K562 (cell line): Measurements from ENCODE around the gene RNF34. TPM values are rescaled to one million over a fixed set of nuclear protein-coding genes. Genes with fewer than 3 reads are reported as not detected.

ENCODE experiments used
- ATAC-seq: fragments of 200-7000 bp; cut with Tn5 transposase; 3 replicates; pipeline ENCODE4 v1.9.1; 2020; ENCODE audit warnings: moderate library complexity
- BruUV-seq: library from RNA; stranded (reverse); fragments of 400-500 nt; replicated peaks from 2 replicates; lab custom pipeline; 2021; lab: Mats Ljungman, UMichigan
- CTCF ChIA-PET: fragments of 300-600 bp; formaldehyde crosslinking; extraction: SDS; loops from one replicate; lab custom pipeline; 2021; ENCODE audit warnings: low intra/inter-chr PET ratio; lab: Yijun Ruan, JAX
- POLR2A ChIA-PET: fragments of 300-600, 350-650 bp; sonication (Branson Sonifier 250); formaldehyde crosslinking; extraction: SDS; loops from one replicate; lab custom pipeline; 2021; ENCODE audit warnings: antibody characterized with exemption, inconsistent platforms; lab: Yijun Ruan, JAX
- DNase-seq, 4 experiments: peaks; one replicate each; pipeline versions ENCODE4 v3.0.0 to v3.0.0-alpha.2; 2011 to 2018; ENCODE audit warnings: low spot score in 3 of 4, mixed read lengths in 3 of 4; ENCODE audit errors: extremely low read depth in 1 of 4
- FAIRE-seq: peaks from 2 replicates; lab custom pipeline; 2011; peaks lifted over from hg19 to GRCh38; lab: Jason Lieb, UNC
- H2AFZ ChIP-seq: 2 replicates; pipeline ENCODE4 v1.6.0; 2011; ENCODE audit warnings: low read depth, low read length, control low read depth, inconsistent platforms
- H3K27ac ChIP-seq: fragments of 200-600 bp; 3 replicates; pipeline ENCODE4 v1.8.0; 2011; ENCODE audit warnings: low read depth, mild to moderate bottlenecking, control low read depth, inconsistent platforms, low read length, moderate library complexity, mixed read lengths; ENCODE audit errors: extremely low read depth
- H3K27me3 ChIP-seq, 2 experiments: fragments of 300-600 bp in 1 of 2; 2 replicates in 1 of 2; 3 replicates in 1 of 2; pipeline versions ENCODE4 v1.6.0 to v1.8.0; 2011; ENCODE audit warnings: inconsistent platforms in 2 of 2, low read length in 2 of 2, mild to moderate bottlenecking in 1 of 2, mixed read lengths in 1 of 2, moderate library complexity in 1 of 2; ENCODE audit not compliant: control insufficient read depth in 2 of 2, insufficient read depth in 2 of 2
- H3K36me3 ChIP-seq: fragments of 300-600 bp; 3 replicates; pipeline ENCODE4 v1.8.0; 2011; ENCODE audit warnings: mild to moderate bottlenecking, low read length, inconsistent platforms; ENCODE audit not compliant: control insufficient read depth, insufficient read depth
- H3K4me1 ChIP-seq, 2 experiments: fragments of 200-600 bp in 1 of 2; replicated peaks in 1 of 2; 2 replicates in 1 of 2; 3 replicates in 1 of 2; pipeline versions ENCODE4 v1.5.1 to v1.8.0; 2011; ENCODE audit warnings: inconsistent platforms in 2 of 2, low read length in 2 of 2, mild to moderate bottlenecking in 1 of 2, mixed read lengths in 1 of 2, moderate library complexity in 1 of 2; ENCODE audit not compliant: control insufficient read depth in 2 of 2, insufficient read depth in 2 of 2
- H3K4me2 ChIP-seq: 2 replicates; pipeline ENCODE4 v1.6.1; 2011; ENCODE audit warnings: low read length, control low read depth, inconsistent platforms, mixed read lengths; ENCODE audit not compliant: insufficient read depth
- H3K4me3 ChIP-seq: fragments of 200-600 bp; sonication (generic), shearing (Covaris generic); 2 replicates; pipeline ENCODE4 v1.5.1; 2016; ENCODE audit warnings: control low read depth, inconsistent platforms
- H3K79me2 ChIP-seq: fragments of 200-600 bp; 3 replicates; pipeline ENCODE4 v1.8.0; 2011; ENCODE audit warnings: low read length, inconsistent platforms; ENCODE audit not compliant: control insufficient read depth, insufficient read depth
- H3K9ac ChIP-seq, 2 experiments: 2 replicates each; pipeline versions ENCODE4 v1.6.0 to v1.6.1; 2011; ENCODE audit warnings: low read depth in 2 of 2, low read length in 2 of 2, control low read depth in 1 of 2, inconsistent platforms in 1 of 2, mild to moderate bottlenecking in 1 of 2, mixed read lengths in 1 of 2; ENCODE audit not compliant: insufficient read depth in 1 of 2
- H3K9me1 ChIP-seq: one replicate; pipeline ENCODE4 v1.6.0; 2011; ENCODE audit warnings: inconsistent platforms, mild to moderate bottlenecking, low read length, moderate library complexity; ENCODE audit not compliant: control insufficient read depth, insufficient read depth
- H3K9me3 ChIP-seq: replicated peaks from 2 replicates; pipeline ENCODE4 v1.5.1; 2011; ENCODE audit warnings: low read depth, low read length, inconsistent platforms; ENCODE audit not compliant: control insufficient read depth, insufficient read depth
- H4K20me1 ChIP-seq: replicated peaks from 2 replicates; pipeline ENCODE4 v1.6.1; 2011; ENCODE audit warnings: low read length, inconsistent platforms, mixed read lengths; ENCODE audit not compliant: control insufficient read depth, insufficient read depth
- DPF2 ChIP-seq: fragments of 450-650 bp; IDR thresholded peaks from 2 replicates; pipeline ENCODE4 v1.6.1; 2016
- NR4A1 ChIP-seq, 2 experiments: fragments of 250-450 bp in 1 of 2; fragments of 450-650 bp in 1 of 2; sonication (Bioruptor Pico) in 1 of 2; IDR thresholded peaks; 2 replicates each; pipeline versions ENCODE4 v1.4.0 to v1.6.1; 2016 to 2020; ENCODE audit warnings: mild to moderate bottlenecking in 2 of 2, missing compliant biosample characterization in 1 of 2, missing genetic modification characterization in 1 of 2, moderate library complexity in 1 of 2
- PHB2 ChIP-seq: fragments of 450-650 bp; IDR thresholded peaks from 2 replicates; pipeline ENCODE4 v1.6.1; 2017; ENCODE audit warnings: low read depth
- RBM34 ChIP-seq: fragments of 200-400 bp; formaldehyde crosslinking; IDR thresholded peaks from 2 replicates; pipeline ENCODE4 v1.6.1; 2018; ENCODE audit warnings: low read length, borderline replicate concordance; ENCODE audit not compliant: insufficient read depth
- TEAD2 ChIP-seq: fragments of 450-650 bp; IDR thresholded peaks from 2 replicates; pipeline ENCODE4 v1.6.1; 2016; ENCODE audit warnings: missing genetic modification characterization, control low read depth, missing compliant biosample characterization
- ZC3H4 ChIP-seq: sonication (generic); formaldehyde crosslinking; IDR thresholded peaks from 2 replicates; pipeline ENCODE4 v1.9.0; 2021; ENCODE audit warnings: missing genetic modification reagents, borderline replicate concordance
- ZNF347 ChIP-seq: fragments of 450-650 bp; formaldehyde crosslinking; IDR thresholded peaks from 2 replicates; pipeline ENCODE4 v1.4.0; 2020; ENCODE audit warnings: low read depth, mild to moderate bottlenecking, moderate library complexity
- WGBS: fragments of 100-300 bp; shearing (Covaris generic); methylation state at CpG from one replicate; pipeline ENCODE4 v1.1.6; 2016; ENCODE audit warnings: low coverage, mixed read lengths; ENCODE audit not compliant: insufficient coverage; ENCODE audit errors: missing lambda C conversion rate; 5-methylcytosine and 5-hydroxymethylcytosine counted together
- in situ Hi-C: fragments of 300-500 bp; cut with MboI; formaldehyde crosslinking; loops from 4 replicates; pipeline ENCODE4 v1.15.0; 2018; ENCODE audit warnings: inconsistent platforms, mixed read lengths
- intact Hi-C: fragments of 100-400 bp; cut with micrococcal nuclease; formaldehyde crosslinking; loops from 2 replicates; pipeline ENCODE4 v1.14.2; 2022
- polyA plus RNA-seq, 8 experiments: library from polyadenylated mRNA; depleted of rRNA in 4 of 8; stranded (reverse) in 5 of 8; unstranded in 3 of 8; fragments of >200 nt; fragmentation: Nextera tagmentation in 2 of 8; fragmentation: Illumina TruSeq in 1 of 8; extraction: Ambion mirVana in 2 of 8; extraction: Trizol in 1 of 8; gene quantifications; 2 replicates each; pipeline versions ENCODE4 v1.2.1 to v1.2.3, GENCODE V29; 2011 to 2014; ENCODE audit warnings: inconsistent platforms in 1 of 8, missing spikeins in 1 of 8
- total RNA-seq, 7 experiments: library from RNA; depleted of rRNA in 6 of 7; stranded (reverse); fragments of >200 nt in 6 of 7; fragmentation: Illumina TruSeq in 2 of 7; extraction: Trizol in 2 of 7; gene quantifications; 2 replicates each; pipeline versions ENCODE4 v1.2.1 to v1.2.3, GENCODE V29; 2011 to 2021; ENCODE audit warnings: low replicate concordance in 1 of 7
- TF ChIP-seq, protein P1 (sequence below): fragments of 250-450 bp; sonication (Bioruptor Pico); IDR thresholded peaks from 2 replicates; pipeline ENCODE4 v1.8.0; 2022; ENCODE audit warnings: inconsistent platforms, mild to moderate bottlenecking, moderate library complexity, borderline replicate concordance
- TF ChIP-seq, protein P2 (sequence below), 2 experiments: fragments of 200-800 bp in 1 of 2; sonication (Bioruptor generic) in 1 of 2; sonication (generic) in 1 of 2; formaldehyde crosslinking in 1 of 2; IDR thresholded peaks in 1 of 2; conservative IDR thresholded peaks in 1 of 2; 2 replicates each; pipeline versions ENCODE4 v1.5.0 to v1.6.1; 2016 to 2020; ENCODE audit warnings: missing compliant biosample characterization in 1 of 2, missing genetic modification characterization in 1 of 2, missing genetic modification reagents in 1 of 2
- TF ChIP-seq, protein P3 (sequence below): sonication (generic); formaldehyde crosslinking; IDR thresholded peaks from 2 replicates; pipeline ENCODE4 v1.8.0; 2022; ENCODE audit warnings: missing genetic modification reagents, mild to moderate bottlenecking, borderline replicate concordance
- TF ChIP-seq, protein P4 (sequence below): fragments of 200-800 bp; sonication (Bioruptor generic); IDR thresholded peaks from 2 replicates; pipeline ENCODE4 v1.6.1; 2016; ENCODE audit warnings: missing genetic modification characterization, missing compliant biosample characterization

Gene RNF34
- total and polyA plus RNA-seq, 9 of the 15 experiments (the other 6 are each of a cell fraction or from before 2014, with no cell fraction given): 41.7 to 88.9 (median 54.1) TPM

DNA sequence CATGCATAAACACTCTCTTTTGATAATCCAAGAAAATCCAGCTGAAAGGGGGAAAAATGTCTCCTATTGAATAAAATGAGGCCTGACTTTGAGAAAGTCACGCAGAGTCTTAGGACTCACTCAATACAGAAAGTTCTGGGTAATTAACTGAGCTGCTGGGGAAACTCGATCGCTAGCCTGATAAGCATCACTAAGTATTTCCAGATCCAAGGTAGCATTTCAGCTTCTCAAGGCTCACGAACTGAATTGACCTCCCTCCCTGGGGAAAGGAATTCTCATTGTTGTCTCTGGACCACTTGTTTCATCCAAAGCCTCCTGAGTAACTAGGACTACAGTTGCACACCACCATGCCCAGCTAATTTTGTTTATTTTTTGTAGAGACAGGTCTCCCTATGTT is 33.9 kb upstream of the RNF34 start (continued):
- TF ChIP-seq, protein P1, sequence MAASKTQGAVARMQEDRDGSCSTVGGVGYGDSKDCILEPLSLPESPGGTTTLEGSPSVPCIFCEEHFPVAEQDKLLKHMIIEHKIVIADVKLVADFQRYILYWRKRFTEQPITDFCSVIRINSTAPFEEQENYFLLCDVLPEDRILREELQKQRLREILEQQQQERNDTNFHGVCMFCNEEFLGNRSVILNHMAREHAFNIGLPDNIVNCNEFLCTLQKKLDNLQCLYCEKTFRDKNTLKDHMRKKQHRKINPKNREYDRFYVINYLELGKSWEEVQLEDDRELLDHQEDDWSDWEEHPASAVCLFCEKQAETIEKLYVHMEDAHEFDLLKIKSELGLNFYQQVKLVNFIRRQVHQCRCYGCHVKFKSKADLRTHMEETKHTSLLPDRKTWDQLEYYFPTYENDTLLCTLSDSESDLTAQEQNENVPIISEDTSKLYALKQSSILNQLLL (CRISPR knock-in tag): no peak
- TF ChIP-seq RBM34 (no peak), TEAD2 (tag) (no peak), PHB2 (no peak), NR4A1 (CRISPR knock-in tag; IDR thresholded peaks at IDR 0.05) (no peak), NR4A1 (tag; IDR thresholded peaks at IDR 0.05) (no peak)
- TF ChIP-seq, all 486 proteins: peak for 0

DNA sequence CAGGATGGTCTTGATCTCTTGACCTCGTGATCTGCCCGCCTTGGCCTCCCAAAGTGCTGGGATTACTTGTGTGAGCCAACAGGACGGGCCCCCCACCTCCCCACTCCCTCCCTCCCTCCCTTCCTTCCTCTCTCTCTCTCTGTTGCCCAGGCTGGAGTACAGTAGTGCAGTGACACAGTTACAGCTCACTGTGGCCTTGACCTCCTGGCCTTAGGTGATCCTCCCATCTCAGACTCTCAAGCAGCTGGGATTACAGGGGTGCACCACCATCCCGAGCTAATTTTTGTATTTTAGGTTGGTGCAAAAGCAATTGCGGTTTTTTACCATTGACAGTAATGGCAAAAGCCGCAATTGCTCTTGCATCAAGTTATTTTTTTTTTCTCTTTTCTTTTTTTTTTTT is 28.5 kb upstream of the RNF34 start:
- 38% methylated on average over 5 of the region's 6 CpGs for WGBS
- Histone ChIP-seq H3K36me3 (no peaks in the 10 kb centered on the region), H3K4me2 (no peak overlapping the region), H3K27me3 (no peaks in the 10 kb centered on the region), H3K27ac (no peak overlapping the region), H4K20me1 (no peaks in the 10 kb centered on the region), H3K9ac (no peak overlapping the region), H3K9me1 (no peaks in the 10 kb centered on the region), H2AFZ (no peak overlapping the region), H3K4me1 (no peaks in the 10 kb centered on the region), H3K79me2 (no peaks in the 10 kb centered on the region), H3K4me3 (no peak overlapping the region), H3K9me3 (no peaks in the 10 kb centered on the region)
- ChIA-PET POLR2A (interaction anchor here (0.6 kb wide), 1 partner anchor 181 kb away, joined by 4 read pairs; no protein-coding TSS in a partner anchor), CTCF (interaction anchor here (0.7 kb wide), 1 partner anchor 31 kb away, joined by 3 read pairs; no protein-coding TSS in a partner anchor)
- no TSS peak for BruUV-seq
- intact Hi-C loops: no loop called here
- FAIRE-seq (no peak), DNase-seq (no peak), ATAC-seq (peak; percentile 48; the same call in 1 of the 3 replicates)
- in situ Hi-C loops: no loop called here
- TF ChIP-seq, protein P2, sequence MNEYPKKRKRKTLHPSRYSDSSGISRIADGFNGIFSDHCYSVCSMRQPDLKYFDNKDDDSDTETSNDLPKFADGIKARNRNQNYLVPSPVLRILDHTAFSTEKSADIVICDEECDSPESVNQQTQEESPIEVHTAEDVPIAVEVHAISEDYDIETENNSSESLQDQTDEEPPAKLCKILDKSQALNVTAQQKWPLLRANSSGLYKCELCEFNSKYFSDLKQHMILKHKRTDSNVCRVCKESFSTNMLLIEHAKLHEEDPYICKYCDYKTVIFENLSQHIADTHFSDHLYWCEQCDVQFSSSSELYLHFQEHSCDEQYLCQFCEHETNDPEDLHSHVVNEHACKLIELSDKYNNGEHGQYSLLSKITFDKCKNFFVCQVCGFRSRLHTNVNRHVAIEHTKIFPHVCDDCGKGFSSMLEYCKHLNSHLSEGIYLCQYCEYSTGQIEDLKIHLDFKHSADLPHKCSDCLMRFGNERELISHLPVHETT (CRISPR knock-in tag; conservative IDR thresholded peaks at IDR 0.05 in 1 of 2, IDR thresholded peaks at IDR 0.05 in 1 of 2): no peak
- TF ChIP-seq DPF2 (no peak), ZNF347 (no peak), ZC3H4 (no peak)
- TF ChIP-seq, protein P3, sequence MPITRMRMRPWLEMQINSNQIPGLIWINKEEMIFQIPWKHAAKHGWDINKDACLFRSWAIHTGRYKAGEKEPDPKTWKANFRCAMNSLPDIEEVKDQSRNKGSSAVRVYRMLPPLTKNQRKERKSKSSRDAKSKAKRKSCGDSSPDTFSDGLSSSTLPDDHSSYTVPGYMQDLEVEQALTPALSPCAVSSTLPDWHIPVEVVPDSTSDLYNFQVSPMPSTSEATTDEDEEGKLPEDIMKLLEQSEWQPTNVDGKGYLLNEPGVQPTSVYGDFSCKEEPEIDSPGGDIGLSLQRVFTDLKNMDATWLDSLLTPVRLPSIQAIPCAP (CRISPR knock-in tag): no peak
- TF ChIP-seq, protein P4, sequence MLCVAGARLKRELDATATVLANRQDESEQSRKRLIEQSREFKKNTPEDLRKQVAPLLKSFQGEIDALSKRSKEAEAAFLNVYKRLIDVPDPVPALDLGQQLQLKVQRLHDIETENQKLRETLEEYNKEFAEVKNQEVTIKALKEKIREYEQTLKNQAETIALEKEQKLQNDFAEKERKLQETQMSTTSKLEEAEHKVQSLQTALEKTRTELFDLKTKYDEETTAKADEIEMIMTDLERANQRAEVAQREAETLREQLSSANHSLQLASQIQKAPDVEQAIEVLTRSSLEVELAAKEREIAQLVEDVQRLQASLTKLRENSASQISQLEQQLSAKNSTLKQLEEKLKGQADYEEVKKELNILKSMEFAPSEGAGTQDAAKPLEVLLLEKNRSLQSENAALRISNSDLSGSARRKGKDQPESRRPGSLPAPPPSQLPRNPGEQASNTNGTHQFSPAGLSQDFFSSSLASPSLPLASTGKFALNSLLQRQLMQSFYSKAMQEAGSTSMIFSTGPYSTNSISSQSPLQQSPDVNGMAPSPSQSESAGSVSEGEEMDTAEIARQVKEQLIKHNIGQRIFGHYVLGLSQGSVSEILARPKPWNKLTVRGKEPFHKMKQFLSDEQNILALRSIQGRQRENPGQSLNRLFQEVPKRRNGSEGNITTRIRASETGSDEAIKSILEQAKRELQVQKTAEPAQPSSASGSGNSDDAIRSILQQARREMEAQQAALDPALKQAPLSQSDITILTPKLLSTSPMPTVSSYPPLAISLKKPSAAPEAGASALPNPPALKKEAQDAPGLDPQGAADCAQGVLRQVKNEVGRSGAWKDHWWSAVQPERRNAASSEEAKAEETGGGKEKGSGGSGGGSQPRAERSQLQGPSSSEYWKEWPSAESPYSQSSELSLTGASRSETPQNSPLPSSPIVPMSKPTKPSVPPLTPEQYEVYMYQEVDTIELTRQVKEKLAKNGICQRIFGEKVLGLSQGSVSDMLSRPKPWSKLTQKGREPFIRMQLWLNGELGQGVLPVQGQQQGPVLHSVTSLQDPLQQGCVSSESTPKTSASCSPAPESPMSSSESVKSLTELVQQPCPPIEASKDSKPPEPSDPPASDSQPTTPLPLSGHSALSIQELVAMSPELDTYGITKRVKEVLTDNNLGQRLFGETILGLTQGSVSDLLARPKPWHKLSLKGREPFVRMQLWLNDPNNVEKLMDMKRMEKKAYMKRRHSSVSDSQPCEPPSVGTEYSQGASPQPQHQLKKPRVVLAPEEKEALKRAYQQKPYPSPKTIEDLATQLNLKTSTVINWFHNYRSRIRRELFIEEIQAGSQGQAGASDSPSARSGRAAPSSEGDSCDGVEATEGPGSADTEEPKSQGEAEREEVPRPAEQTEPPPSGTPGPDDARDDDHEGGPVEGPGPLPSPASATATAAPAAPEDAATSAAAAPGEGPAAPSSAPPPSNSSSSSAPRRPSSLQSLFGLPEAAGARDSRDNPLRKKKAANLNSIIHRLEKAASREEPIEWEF (CRISPR knock-in tag): no peak
